Fibroblast of lung (primary cell): Measurements from ENCODE around the gene SHANK3.

Source experiments
- CTCF ChIP-seq, 2 donors: IDR thresholded peaks in 1 of 2; conservative IDR thresholded peaks in 1 of 2; 1 replicate in 1 of 2; 2 replicates in 1 of 2; pipeline ENCODE4 v1.5.1; 2011 to 2012; ENCODE audit warnings: low read length in 2 of 2, control low read depth in 1 of 2, inconsistent platforms in 1 of 2, low read depth in 1 of 2, mild to moderate bottlenecking in 1 of 2
- EZH2 ChIP-seq: IDR thresholded peaks from 2 replicates; pipeline ENCODE4 v1.5.1; 2012; ENCODE audit warnings: low read length, control low read depth, mild to moderate bottlenecking; ENCODE audit errors: missing control alignments

- no peak for TF ChIP-seq EZH2
- TF ChIP-seq CTCF (conservative IDR thresholded peaks at IDR 0.05 in 1 of 2, IDR thresholded peaks at IDR 0.05 in 1 of 2; ENCODE audit: low read depth in 1 of 2, low read length in 2 of 2): no peak
These were observed 36.4 kb downstream of the SHANK3 start for GRCh38 chr22:50708996-50709395.
